HEK293 (cell line): Measurements from ENCODE around the gene UBXN4.
"Not testable (repeated sequence)": the region's sequence is repeated elsewhere in the genome, so short reads cannot be mapped to it uniquely, and the experiment has no call there.

ENCODE experiments used
- CTCF ChIA-PET: fragments of 350-600 bp; formaldehyde crosslinking; extraction: SDS; loops from one replicate; lab custom pipeline; 2021; ENCODE audit warnings: antibody characterized with exemption; lab: Yijun Ruan, JAX
- POLR2A ChIA-PET: fragments of 300-600 bp; formaldehyde crosslinking; extraction: SDS; loops from one replicate; lab custom pipeline; 2020; ENCODE audit warnings: antibody characterized with exemption, inconsistent platforms; lab: Yijun Ruan, JAX
- H3K27ac ChIP-seq: fragments of 200-500 bp; sonication (Bioruptor generic); 2 replicates; pipeline ENCODE4 v1.5.1; 2014; ENCODE audit warnings: low read depth, low read length, control low read depth, inconsistent platforms; ENCODE audit errors: extremely low read depth
- H3K36me3 ChIP-seq, 2 experiments: fragments of 200-500 bp in 1 of 2; sonication (Bioruptor generic) in 1 of 2; 1 replicate in 1 of 2; 2 replicates in 1 of 2; pipeline ENCODE4 v1.5.1; 2014 to 2017; ENCODE audit warnings: inconsistent platforms in 2 of 2, low read length in 2 of 2; ENCODE audit not compliant: control insufficient read depth in 2 of 2, insufficient read depth in 1 of 2
- H3K4me1 ChIP-seq: fragments of 200-500 bp; sonication (Bioruptor generic); 2 replicates; pipeline ENCODE4 v1.5.1; 2014; ENCODE audit warnings: mild to moderate bottlenecking, low read length, inconsistent platforms; ENCODE audit not compliant: control insufficient read depth, insufficient read depth
- H3K4me3 ChIP-seq: 2 replicates; pipeline ENCODE4 v1.5.1; 2011; ENCODE audit warnings: low read depth, mild to moderate bottlenecking, control low read depth, low read length, moderate library complexity
- H3K9me3 ChIP-seq: fragments of 200-500 bp; sonication (Bioruptor generic); 2 replicates; pipeline ENCODE4 v1.5.1; 2014; ENCODE audit warnings: low read depth, low read length, inconsistent platforms; ENCODE audit not compliant: control insufficient read depth, insufficient read depth
- SP2 ChIP-seq: fragments of 450-650 bp; formaldehyde crosslinking; IDR thresholded peaks from 2 replicates; pipeline ENCODE4 v1.5.1; 2016; ENCODE audit warnings: missing biosample characterization, missing genetic modification characterization
- ZEB2 ChIP-seq: fragments of 450-650 bp; formaldehyde crosslinking; IDR thresholded peaks from 2 replicates; pipeline ENCODE4 v1.5.1; 2016; ENCODE audit warnings: missing biosample characterization, missing genetic modification characterization
- ZNF174 ChIP-seq: fragments of 450-650 bp; formaldehyde crosslinking; IDR thresholded peaks from 2 replicates; pipeline ENCODE4 v1.5.0; 2017; ENCODE audit warnings: missing biosample characterization, mild to moderate bottlenecking, missing genetic modification characterization
- ZNF19 ChIP-seq: fragments of 450-650 bp; formaldehyde crosslinking; IDR thresholded peaks from 2 replicates; pipeline ENCODE4; 2016; ENCODE audit warnings: missing biosample characterization, missing genetic modification characterization, low read depth
- ZNF223 ChIP-seq: fragments of 450-650 bp; formaldehyde crosslinking; IDR thresholded peaks from 2 replicates; pipeline ENCODE4 v1.5.1; 2016; ENCODE audit warnings: missing biosample characterization, missing genetic modification characterization
- ZNF521 ChIP-seq: fragments of 450-650 bp; formaldehyde crosslinking; IDR thresholded peaks from 2 replicates; pipeline ENCODE4 v1.5.1; 2017; ENCODE audit warnings: missing biosample characterization, mild to moderate bottlenecking, missing genetic modification characterization
- ZNF610 ChIP-seq: fragments of 450-650 bp; formaldehyde crosslinking; IDR thresholded peaks from 2 replicates; pipeline ENCODE4 v1.5.1; 2016; ENCODE audit warnings: missing biosample characterization, missing genetic modification characterization, borderline replicate concordance
- ZNF629 ChIP-seq: fragments of 450-650 bp; formaldehyde crosslinking; IDR thresholded peaks from 2 replicates; pipeline ENCODE4 v1.5.1; 2017; ENCODE audit warnings: missing biosample characterization, missing genetic modification characterization
- ZNF654 ChIP-seq: fragments of 450-650 bp; formaldehyde crosslinking; IDR thresholded peaks from 2 replicates; pipeline ENCODE4 v1.5.1; 2016; ENCODE audit warnings: low read depth, missing biosample characterization, missing genetic modification characterization
- TF ChIP-seq, protein P1 (sequence below): fragments of 450-650 bp; formaldehyde crosslinking; IDR thresholded peaks from 2 replicates; pipeline ENCODE4 v1.5.1; 2016; ENCODE audit warnings: missing biosample characterization, missing genetic modification characterization, borderline replicate concordance
- TF ChIP-seq, protein P2 (sequence below): sonication (generic); formaldehyde crosslinking; IDR thresholded peaks from 2 replicates; pipeline ENCODE4 v1.8.1; 2022; ENCODE audit warnings: mild to moderate bottlenecking, moderate library complexity, missing genetic modification reagents

UBXN4 gene

GRCh38 chr2:135792401-135793150 lies 50.9 kb downstream of the UBXN4 start:
- TF ChIP-seq ZNF223 (tag by site-specific recombination) = no peak
- Histone ChIP-seq H3K4me1 (no peaks in the 10 kb centered on the region), H3K36me3 (peaks cover 0 to 6% of the 10 kb centered on the region in 2 experiments; a peak in 1 of 3 replicates), H3K27ac (no peak overlapping the region), H3K4me3 (no peak overlapping the region), H3K9me3 (no peaks in the 10 kb centered on the region)
- CTCF ChIA-PET = no interaction called here
- POLR2A ChIA-PET = interaction anchor here (0.5 kb wide), 1 partner anchor 800 kb away, joined by 3 read pairs; no protein-coding TSS in a partner anchor

DNA sequence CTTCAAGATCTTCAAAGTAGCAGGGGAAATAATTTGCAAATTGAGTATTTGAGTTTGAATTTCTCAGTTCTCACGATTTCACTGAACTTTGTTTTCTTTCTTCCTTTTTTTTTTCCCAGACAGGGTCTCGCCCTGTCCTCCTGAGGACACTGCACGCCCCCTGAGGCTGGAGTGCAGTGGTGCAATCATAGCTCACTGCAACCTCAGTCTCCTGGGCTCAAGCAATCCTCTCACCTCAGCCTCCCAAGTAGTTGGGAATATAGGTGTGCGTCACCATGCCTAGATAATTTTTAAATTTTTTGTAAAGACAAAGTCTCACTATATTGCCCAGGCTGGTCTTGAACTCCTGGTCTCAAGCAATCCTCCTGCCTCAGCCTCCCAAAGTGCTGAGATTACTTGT lies 54.0 kb downstream of the UBXN4 start:
- H3K4me3 ChIP-seq, POLR2A ChIA-PET: not testable (repeated sequence)
- CTCF ChIA-PET = interaction anchor here (0.6 to 1.3 kb wide), 6 partner anchors 14 to 801 kb away, joined by 3 to 8 read pairs (median 3); no protein-coding TSS in a partner anchor

GRCh38 chr2:135796606-135797005 lies 55.0 kb downstream of the UBXN4 start:
- H3K36me3 ChIP-seq = no peaks in the 10 kb centered on the region
- ChIA-PET POLR2A (interaction anchor here (0.6 kb wide), 1 partner anchor 24 kb away, joined by 6 read pairs; no protein-coding TSS in a partner anchor), CTCF (interaction anchor here (0.6 to 3.4 kb wide), 20 partner anchors 10 to 808 kb away, joined by 3 to 47 read pairs (median 6); no protein-coding TSS in a partner anchor)
- no peaks in the 10 kb centered on the region for H3K9me3 ChIP-seq
- no peaks in the 10 kb centered on the region for H3K4me1 ChIP-seq
- TF ChIP-seq ZNF629 (tag by site-specific recombination) (no peak), ZNF19 (no peak), ZNF521 (tag by site-specific recombination) (no peak), SP2 (tag by site-specific recombination) (no peak), ZNF654 (no peak), ZNF174 (no peak), ZEB2 (tag by site-specific recombination) (no peak), ZNF610 (tag by site-specific recombination) (no peak)
- TF ChIP-seq, protein P1, sequence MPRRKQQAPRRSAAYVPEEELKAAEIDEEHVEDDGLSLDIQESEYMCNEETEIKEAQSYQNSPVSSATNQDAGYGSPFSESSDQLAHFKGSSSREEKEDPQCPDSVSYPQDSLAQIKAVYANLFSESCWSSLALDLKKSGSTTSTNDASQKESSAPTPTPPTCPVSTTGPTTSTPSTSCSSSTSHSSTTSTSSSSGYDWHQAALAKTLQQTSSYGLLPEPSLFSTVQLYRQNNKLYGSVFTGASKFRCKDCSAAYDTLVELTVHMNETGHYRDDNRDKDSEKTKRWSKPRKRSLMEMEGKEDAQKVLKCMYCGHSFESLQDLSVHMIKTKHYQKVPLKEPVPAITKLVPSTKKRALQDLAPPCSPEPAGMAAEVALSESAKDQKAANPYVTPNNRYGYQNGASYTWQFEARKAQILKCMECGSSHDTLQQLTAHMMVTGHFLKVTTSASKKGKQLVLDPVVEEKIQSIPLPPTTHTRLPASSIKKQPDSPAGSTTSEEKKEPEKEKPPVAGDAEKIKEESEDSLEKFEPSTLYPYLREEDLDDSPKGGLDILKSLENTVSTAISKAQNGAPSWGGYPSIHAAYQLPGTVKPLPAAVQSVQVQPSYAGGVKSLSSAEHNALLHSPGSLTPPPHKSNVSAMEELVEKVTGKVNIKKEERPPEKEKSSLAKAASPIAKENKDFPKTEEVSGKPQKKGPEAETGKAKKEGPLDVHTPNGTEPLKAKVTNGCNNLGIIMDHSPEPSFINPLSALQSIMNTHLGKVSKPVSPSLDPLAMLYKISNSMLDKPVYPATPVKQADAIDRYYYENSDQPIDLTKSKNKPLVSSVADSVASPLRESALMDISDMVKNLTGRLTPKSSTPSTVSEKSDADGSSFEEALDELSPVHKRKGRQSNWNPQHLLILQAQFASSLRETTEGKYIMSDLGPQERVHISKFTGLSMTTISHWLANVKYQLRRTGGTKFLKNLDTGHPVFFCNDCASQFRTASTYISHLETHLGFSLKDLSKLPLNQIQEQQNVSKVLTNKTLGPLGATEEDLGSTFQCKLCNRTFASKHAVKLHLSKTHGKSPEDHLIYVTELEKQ = no peak
- TF ChIP-seq, protein P2, sequence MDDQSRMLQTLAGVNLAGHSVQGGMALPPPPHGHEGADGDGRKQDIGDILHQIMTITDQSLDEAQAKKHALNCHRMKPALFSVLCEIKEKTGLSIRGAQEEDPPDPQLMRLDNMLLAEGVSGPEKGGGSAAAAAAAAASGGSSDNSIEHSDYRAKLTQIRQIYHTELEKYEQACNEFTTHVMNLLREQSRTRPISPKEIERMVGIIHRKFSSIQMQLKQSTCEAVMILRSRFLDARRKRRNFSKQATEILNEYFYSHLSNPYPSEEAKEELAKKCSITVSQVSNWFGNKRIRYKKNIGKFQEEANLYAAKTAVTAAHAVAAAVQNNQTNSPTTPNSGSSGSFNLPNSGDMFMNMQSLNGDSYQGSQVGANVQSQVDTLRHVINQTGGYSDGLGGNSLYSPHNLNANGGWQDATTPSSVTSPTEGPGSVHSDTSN (CRISPR knock-in tag) = no peak
- H3K4me3 ChIP-seq = no peak overlapping the region
- H3K27ac ChIP-seq = no peak overlapping the region

More for the DNA sequence above, 54.0 kb downstream of the UBXN4 start:
- not testable (repeated sequence) for H3K4me1 ChIP-seq, H3K36me3 ChIP-seq, H3K9me3 ChIP-seq, H3K27ac ChIP-seq
